ENCODE measurements around the gene CRAMP1.
"Not testable (repeated sequence)": the region's sequence is repeated elsewhere in the genome, so short reads cannot be mapped to it uniquely, and the experiment has no call there.

The CRAMP1 gene

GRCh38 chr16:1584926-1585484, 27.2 kb upstream of the CRAMP1 start:
- no peak for ATAC-seq
- no peak overlapping the region for H3K4me3 Mint-ChIP-seq
- no peaks in the 10 kb centered on the region for H3K4me1 Mint-ChIP-seq
- peaks cover 21% of the 10 kb centered on the region for H3K36me3 Mint-ChIP-seq
- no peaks in the 10 kb centered on the region for H3K27me3 Mint-ChIP-seq
- H3K9me3 Mint-ChIP-seq, result peaks cover 6% of the 10 kb centered on the region
- H3K27ac Mint-ChIP-seq, result no peak overlapping the region

GRCh38 chr16:1590366-1590765, 21.8 kb upstream of the CRAMP1 start:
- H3K9me3 Mint-ChIP-seq, result no peaks in the 10 kb centered on the region
- no peaks in the 10 kb centered on the region for H3K27me3 Mint-ChIP-seq
- H3K27ac Mint-ChIP-seq, result no peak overlapping the region
- ATAC-seq, result no peak
- no peak overlapping the region for H3K4me3 Mint-ChIP-seq
- no peaks in the 10 kb centered on the region for H3K4me1 Mint-ChIP-seq
- H3K36me3 Mint-ChIP-seq, result peaks cover 5% of the 10 kb centered on the region

DNA sequence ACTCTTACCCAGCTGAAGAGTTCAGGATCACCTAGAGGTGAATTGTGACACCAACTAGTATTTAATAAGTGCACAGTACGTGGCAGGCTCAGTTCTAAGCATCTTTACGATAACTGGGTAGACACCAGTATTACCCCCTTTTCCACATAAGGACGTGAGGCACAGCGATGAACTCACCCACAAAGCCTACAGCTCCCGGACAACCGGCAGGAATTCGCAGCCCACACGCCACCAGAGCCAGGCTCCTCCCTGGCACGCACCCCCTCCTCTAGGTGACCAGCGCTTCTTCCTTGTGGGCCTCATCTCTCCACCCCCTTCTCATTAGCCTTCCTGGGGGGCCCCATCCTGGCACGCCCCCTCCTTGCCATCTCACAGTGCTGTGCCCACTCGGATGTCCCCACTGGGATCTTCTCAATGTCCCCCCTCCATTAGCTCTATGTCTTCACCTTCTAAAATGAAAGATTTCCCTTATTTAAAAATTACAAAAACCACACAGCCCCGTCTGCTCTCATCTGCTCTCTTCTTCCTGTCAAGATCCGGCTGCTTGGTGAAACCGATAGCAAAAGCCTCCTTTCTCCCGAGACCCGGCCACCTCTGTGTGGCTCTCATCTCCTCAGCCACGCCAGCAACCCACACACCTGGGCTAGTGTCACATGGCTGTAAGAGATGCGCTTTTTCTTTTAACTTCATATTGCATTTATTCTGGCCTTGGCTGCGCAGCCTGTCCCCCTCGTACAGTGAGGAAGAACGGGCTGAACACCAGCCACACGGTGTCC, 21.0 kb upstream of the CRAMP1 start:
- Mint-ChIP-seq H3K27me3 (no peaks in the 10 kb centered on the region), H3K4me3 (no peak overlapping the region), H3K36me3 (peaks cover 5% of the 10 kb centered on the region), H3K4me1 (no peaks in the 10 kb centered on the region), H3K9me3 (no peaks in the 10 kb centered on the region), H3K27ac (no peak overlapping the region)
- ATAC-seq, result no peak

DNA sequence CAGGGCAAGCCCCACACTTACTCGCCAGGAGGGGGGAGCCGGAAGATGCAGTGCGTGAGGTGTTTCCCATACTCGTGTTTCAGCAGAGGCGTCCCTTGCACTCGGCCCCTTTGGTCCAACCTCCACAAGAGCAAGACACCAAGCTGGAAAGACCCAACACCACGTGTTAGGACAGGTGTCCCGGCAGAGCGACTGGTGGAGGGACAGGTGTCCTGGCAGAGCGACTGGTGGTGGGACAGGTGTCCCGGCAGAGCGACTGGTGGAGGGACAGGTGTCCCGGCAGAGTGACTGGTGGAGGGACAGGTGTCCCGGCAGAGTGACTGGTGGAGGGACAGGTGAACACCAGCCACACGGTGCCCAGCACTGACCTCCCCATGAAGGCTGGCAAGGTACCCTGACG, 19.7 kb upstream of the CRAMP1 start:
- no peak overlapping the region for H3K27ac Mint-ChIP-seq
- H3K36me3 Mint-ChIP-seq, result peaks cover 13% of the 10 kb centered on the region
- no peaks in the 10 kb centered on the region for H3K4me1 Mint-ChIP-seq
- no peaks in the 10 kb centered on the region for H3K27me3 Mint-ChIP-seq
- no peaks in the 10 kb centered on the region for H3K9me3 Mint-ChIP-seq
- H3K4me3 Mint-ChIP-seq, result no peak overlapping the region
- ATAC-seq, result no peak

DNA sequence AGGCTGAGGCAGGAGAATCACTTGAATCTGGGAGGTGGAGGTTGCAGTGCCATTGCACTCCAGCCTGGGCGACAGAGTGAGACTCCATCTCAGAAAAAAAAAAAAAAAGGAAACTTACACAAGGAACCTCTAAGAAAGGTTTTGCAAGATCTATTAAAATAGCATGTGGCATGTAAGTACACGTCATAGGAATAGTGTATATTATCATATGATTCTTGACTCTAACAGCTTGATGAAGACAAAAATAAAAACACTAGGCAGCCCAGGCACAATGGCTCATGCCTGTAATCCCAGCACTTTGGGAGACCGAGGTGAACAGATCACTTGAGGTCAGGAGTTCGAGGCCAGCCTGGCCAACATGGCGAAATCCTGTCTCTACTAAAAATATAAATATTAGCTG, 16.6 kb upstream of the CRAMP1 start:
- ATAC-seq, H3K27me3 Mint-ChIP-seq, H3K9me3 Mint-ChIP-seq, H3K4me1 Mint-ChIP-seq, H3K27ac Mint-ChIP-seq, H3K4me3 Mint-ChIP-seq: not testable (repeated sequence)
- H3K36me3 Mint-ChIP-seq, result peaks cover 21% of the 10 kb centered on the region

- Mint-ChIP-seq H3K36me3 (peaks cover 31% of the 10 kb centered on the region), H3K4me1 (no peaks in the 10 kb centered on the region), H3K27me3 (no peaks in the 10 kb centered on the region), H3K4me3 (no peak overlapping the region), H3K27ac (no peak overlapping the region), H3K9me3 (no peaks in the 10 kb centered on the region)
- no peak for ATAC-seq
These were observed 15.6 kb upstream of the CRAMP1 start for GRCh38 chr16:1596516-1596915.

DNA sequence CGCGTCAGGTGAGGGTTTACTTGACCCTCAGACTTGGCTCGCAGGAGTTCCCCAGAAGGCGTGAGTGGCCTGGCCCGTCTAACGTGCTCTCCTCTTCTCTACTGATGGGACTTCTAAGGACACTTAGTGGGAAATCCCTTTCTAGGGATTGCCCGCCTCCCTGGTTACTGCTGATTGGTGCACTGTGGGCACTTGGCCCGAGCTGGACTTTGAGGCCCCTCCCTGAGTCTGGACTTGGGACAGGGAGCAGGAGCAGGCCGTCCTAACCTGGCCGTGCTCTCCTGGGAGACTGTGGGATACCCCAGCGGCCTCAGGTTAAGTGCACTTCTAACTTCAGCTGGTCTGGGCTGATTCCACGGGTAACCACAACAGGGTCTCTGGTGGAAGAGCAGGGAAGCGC, 15.0 kb upstream of the CRAMP1 start:
- Mint-ChIP-seq H3K4me3 (no peak overlapping the region), H3K9me3 (no peaks in the 10 kb centered on the region), H3K36me3 (peaks cover 30% of the 10 kb centered on the region), H3K27me3 (no peaks in the 10 kb centered on the region), H3K4me1 (no peaks in the 10 kb centered on the region), H3K27ac (no peak overlapping the region)
- ATAC-seq, result no peak

DNA sequence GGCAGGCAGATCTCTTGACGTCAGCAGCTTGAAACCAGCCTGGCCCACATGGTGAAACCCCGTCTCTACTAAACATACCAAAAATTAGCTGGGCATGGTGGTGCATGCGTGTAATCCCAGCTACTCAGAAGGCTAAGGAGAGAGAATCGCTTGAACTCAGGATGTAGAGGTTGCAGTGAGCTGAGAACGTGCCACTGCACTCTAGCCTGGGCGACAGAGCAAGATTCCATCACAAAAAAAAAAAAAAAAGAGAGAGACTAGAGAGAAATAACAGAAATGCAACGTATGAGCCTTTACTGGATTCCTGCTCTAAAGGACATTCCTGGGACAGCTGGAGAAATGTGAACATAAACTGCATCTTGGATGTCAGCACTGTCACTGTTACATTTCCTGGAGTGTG, 11.1 kb upstream of the CRAMP1 start:
- Mint-ChIP-seq H3K36me3 (peaks cover 32% of the 10 kb centered on the region), H3K27me3 (no peaks in the 10 kb centered on the region), H3K27ac (no peak overlapping the region), H3K4me3 (no peak overlapping the region), H3K4me1 (no peaks in the 10 kb centered on the region), H3K9me3 (no peaks in the 10 kb centered on the region)
- ATAC-seq, result no peak

- peaks cover 33% of the 10 kb centered on the region for H3K36me3 Mint-ChIP-seq
- no peak overlapping the region for H3K4me3 Mint-ChIP-seq
- no peaks in the 10 kb centered on the region for H3K27me3 Mint-ChIP-seq
- no peak for ATAC-seq
- no peaks in the 10 kb centered on the region for H3K4me1 Mint-ChIP-seq
- no peaks in the 10 kb centered on the region for H3K9me3 Mint-ChIP-seq
- no peak overlapping the region for H3K27ac Mint-ChIP-seq
These were observed 10.7 kb upstream of the CRAMP1 start for GRCh38 chr16:1601489-1601888.

GRCh38 chr16:1602285-1602684, 9.9 kb upstream of the CRAMP1 start:
- no peak overlapping the region for H3K27ac Mint-ChIP-seq
- no peaks in the 10 kb centered on the region for H3K4me1 Mint-ChIP-seq
- ATAC-seq, result no peak
- H3K4me3 Mint-ChIP-seq, result no peak overlapping the region
- no peaks in the 10 kb centered on the region for H3K27me3 Mint-ChIP-seq
- peaks cover 30% of the 10 kb centered on the region for H3K36me3 Mint-ChIP-seq
- no peaks in the 10 kb centered on the region for H3K9me3 Mint-ChIP-seq

DNA sequence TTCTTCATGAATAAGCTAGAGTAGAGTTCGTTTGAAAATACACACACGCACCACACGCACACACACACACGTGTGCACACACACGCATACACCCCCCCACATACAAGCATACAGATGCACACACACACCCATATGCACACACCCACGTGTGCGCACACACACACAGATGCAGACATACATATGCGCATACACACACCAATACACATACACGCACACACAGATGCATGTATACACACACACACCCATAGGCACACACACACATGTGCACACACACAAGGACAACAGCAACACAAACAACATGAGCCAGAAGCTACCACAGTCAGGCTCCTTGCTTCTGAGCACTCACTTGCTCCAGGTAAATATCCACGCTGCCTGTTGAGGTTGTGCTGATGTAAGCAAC, 5.4 kb upstream of the CRAMP1 start:
- ATAC-seq, result no peak
- Mint-ChIP-seq H3K27me3 (no peaks in the 10 kb centered on the region), H3K4me3 (no peak overlapping the region), H3K36me3 (peaks cover 12% of the 10 kb centered on the region), H3K9me3 (no peaks in the 10 kb centered on the region), H3K4me1 (peaks cover 22% of the 10 kb centered on the region), H3K27ac (no peak overlapping the region)

DNA sequence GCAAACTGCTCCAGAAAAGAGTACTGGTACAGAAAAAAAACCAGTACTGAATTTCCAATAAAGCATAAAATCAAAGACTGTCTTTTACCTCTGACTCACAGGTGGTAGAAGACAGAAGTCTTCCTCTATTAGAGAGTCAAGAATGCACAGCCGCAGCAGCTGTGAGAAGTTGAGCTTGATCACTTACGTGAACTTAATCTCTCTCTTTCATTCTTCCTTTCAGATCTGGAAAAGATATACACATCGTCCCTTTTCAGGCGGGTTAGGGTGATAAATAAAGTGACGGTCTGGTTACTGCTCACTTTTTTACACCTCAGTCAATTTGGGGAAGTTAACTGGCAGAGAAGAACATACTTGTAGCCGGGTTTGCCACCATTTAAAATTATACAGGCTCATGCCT, 4.2 kb upstream of the CRAMP1 start:
- Mint-ChIP-seq H3K4me3 (no peak overlapping the region), H3K4me1 (peaks cover 29% of the 10 kb centered on the region), H3K9me3 (no peaks in the 10 kb centered on the region), H3K27ac (no peak overlapping the region), H3K27me3 (no peaks in the 10 kb centered on the region), H3K36me3 (peaks cover 12% of the 10 kb centered on the region)
- ATAC-seq, result no peak

DNA sequence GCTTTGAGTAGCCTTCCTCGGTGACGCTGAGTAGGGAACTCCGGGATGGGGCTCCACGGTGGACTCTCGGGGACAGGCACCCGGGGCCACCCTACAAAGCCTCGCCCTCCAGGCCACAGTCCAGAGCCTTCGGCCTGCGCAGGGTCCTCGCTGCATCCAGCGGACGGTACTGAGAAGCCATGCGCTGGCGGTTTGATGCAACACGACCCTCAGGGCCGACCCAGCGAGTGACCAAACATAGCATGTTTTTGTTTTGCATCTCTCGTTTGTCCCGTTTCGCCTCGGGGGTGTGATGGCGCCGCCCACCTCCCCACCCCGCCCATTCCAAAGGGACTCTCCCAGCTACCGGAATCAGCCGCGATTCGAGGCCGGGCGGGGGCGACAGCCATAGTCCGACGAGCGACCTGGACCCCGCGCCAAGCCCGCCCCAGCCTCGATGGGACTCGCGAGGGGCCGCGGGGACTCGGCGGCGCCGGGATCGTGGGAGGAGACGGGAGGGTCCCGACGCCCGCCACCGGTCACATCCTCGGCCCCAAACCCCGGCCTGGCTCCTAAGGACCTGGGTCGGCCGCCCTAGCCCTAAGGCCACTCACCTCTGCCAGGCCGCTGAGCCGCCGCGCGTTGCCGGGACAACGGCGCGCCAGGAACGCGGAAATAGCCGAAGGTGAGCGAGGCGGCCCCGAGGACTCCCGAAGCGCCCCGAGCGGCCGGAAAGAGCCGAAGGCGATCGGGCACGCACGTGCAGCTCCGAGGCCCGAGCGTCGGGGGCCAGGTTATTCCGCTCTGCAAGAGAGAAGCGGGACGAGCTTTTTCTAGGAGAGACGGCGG, 1.9 kb upstream of the CRAMP1 start:
- peak overlapping the region; percentile 78 for H3K4me3 Mint-ChIP-seq
- peak; percentile 70 for ATAC-seq
- peaks cover 42% of the 10 kb centered on the region for H3K4me1 Mint-ChIP-seq

GRCh38 chr16:1610899-1611632, 1.1 kb upstream of the CRAMP1 start:
- H3K9me3 Mint-ChIP-seq, result no peaks in the 10 kb centered on the region
- H3K27ac Mint-ChIP-seq, result peak overlapping the region; percentile 89
- H3K36me3 Mint-ChIP-seq, result peaks cover 17% of the 10 kb centered on the region
- H3K27me3 Mint-ChIP-seq, result peaks cover 10% of the 10 kb centered on the region
- peak overlapping the region; percentile 78 for H3K4me3 Mint-ChIP-seq
- no peak for ATAC-seq
- H3K4me1 Mint-ChIP-seq, result peaks cover 48% of the 10 kb centered on the region

More for the DNA sequence above, 1.9 kb upstream of the CRAMP1 start:
- Mint-ChIP-seq H3K9me3 (no peaks in the 10 kb centered on the region), H3K27ac (peak overlapping the region; percentile 89), H3K36me3 (peaks cover 16% of the 10 kb centered on the region), H3K27me3 (peaks cover 7% of the 10 kb centered on the region)

GRCh38 chr16:1613211-1613622, 1.1 kb downstream of the CRAMP1 start:
- Mint-ChIP-seq H3K36me3 (peaks cover 26% of the 10 kb centered on the region), H3K4me3 (peak overlapping the region; percentile 88), H3K9me3 (no peaks in the 10 kb centered on the region), H3K27me3 (peaks cover 10% of the 10 kb centered on the region), H3K4me1 (peaks cover 48% of the 10 kb centered on the region), H3K27ac (peak overlapping the region; percentile 79)
- ATAC-seq, result no peak

Data from stimulated activated memory B cell treated with anti-CD40 and anti-IgM and Interleukin-4, amounts not matched to agents 10 μg/mL and 1 μg/mL and 100 μg/mL, for 72 hours (primary cell).